Islet of Langerhans (tissue), 1 donor: Measurements from ENCODE around the gene REP15.
"Not testable (repeated sequence)": the region's sequence is repeated elsewhere in the genome, so short reads cannot be mapped to it uniquely, and the experiment has no call there.

Source experiments
- FAIRE-seq: peaks from one replicate; lab custom pipeline; 2011; peaks lifted over from hg19 to GRCh38; lab: Jason Lieb, UNC

REP15 gene

DNA sequence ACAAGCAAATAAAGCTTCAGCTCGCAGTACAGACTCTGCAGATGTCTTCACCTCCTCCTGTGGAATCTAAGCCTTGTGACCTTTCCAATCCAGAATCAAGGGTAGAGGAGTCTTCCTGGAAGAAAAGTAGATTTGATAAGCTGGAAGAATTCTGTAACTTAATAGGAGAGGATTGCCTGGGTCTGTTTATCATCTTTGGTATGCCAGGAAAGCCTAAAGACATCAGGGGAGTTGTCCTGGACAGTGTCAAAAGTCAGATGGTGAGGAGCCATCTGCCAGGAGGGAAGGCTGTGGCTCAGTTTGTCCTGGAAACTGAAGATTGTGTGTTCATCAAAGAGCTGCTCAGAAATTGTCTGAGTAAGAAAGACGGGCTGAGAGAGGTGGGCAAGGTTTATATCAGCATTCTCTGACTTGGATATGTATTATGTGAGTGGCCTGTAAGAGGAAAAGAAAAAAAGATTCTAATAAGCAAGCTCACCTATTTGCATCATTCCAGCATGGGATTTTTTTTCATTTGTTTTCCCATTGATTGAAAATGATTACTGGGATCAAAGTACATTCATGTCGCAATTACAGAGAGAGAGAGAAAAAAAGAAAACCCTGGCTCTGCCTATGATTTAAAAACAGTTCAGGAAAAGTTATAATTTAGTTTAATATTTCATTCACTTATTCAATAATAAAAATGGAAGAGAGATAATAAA is 767 bp downstream of the REP15 start:
- FAIRE-seq: no peak

DNA sequence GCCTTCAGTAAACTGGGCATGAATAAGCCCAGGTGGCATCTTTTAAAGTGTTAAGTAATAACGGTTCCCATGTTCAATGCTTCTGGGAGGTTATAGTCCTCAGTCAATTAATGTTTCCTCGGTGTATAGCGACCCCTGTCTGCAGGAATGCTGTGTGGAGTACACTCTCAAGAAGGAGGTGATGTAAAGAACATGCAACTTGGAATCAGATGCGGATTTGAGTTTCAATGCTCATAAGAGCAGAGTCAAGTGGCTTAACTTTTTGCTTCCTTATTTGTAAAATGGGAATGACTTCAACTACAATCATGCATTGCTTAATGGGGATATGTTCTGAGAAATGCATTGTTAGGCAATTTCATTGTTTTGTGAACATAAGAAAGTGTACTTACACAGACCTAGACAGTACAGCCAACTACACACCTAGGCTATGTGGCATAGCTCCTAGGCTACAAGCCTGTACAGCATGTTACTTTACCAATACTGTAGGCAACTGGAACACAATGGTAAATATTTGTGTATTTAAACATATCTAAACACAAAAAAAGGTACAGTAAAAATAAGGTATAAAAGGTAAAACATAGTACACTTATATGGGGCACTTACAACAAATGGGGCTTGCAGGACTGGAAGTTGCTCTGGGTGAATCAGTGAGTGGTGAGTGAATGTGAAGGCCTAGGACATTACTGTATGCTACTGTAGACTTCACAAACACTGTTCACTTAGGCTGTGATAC is 7.6 kb downstream of the REP15 start:
- FAIRE-seq: peak; percentile 27

DNA sequence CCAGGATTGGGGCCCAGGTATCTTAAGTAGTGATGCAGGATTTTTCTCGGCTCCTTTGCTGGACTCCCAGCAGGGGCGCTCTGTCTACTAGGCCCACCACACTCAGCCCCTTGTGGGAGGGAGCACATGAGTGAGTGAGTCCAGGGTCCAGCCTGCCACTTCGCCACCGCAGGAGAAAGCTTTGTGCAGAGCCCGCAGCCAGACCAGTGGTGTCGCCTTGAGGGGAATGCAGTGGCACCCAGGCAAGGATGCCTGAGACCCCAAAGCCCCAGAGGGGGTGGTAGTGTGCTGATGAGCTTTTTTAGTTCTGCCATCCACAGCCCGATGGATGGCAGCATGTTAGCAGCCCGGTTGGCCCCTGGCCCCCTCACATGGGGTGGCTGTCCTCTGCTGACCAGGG is 9.0 kb downstream of the REP15 start:
- no peak for FAIRE-seq

DNA sequence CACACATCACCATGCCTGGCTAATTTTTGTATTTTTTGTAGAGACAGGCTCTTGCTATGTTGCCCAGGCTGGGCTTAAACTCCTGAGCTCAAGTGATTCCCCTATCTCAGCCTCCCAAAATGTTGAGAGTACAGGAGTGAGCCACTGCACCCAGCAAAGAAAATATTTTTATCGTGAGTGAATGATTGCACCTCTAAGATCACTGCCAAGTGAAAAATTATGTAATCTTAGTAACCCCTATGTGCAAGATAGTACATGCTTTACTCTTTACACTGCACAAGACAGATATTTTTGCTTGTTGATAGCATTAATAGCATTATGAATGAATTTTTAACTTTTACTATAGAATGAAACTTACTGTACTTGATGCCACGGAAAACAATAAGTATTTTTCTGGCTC is 11.0 kb downstream of the REP15 start:
- FAIRE-seq: no peak

DNA sequence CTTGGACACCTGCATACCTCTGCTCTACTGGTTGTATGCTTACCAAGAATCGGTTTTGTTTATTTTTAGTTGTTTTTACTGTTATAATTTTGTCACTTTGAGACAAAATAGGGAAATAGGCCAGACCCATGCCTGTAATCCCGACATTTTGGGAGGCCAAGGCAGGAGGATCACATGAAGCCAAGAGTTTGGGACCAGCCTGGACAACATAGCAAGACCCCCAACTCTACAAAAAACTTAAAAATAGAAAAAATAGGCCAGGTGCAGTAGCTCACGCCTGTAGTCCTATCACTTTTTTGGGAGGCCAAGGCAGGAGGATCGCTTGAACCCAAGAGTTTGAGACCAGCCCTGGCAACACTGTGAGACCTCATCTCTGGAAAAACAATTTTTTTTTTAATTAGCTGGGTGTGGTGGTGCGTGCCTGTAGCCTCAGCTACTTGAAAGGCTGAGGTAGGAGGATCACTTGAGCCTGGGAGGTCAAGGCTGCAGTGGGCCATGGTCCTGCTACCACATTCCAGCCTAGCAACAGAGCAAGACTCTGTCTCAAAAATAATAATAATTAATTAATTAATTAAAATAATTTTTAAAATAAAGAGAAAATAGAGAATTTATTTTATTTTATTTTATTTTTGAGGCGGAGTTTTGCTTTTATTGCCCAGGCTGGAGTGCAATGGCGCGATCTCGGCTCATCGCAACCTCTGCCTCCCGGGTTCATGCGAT is 13.1 kb downstream of the REP15 start:
- no peak for FAIRE-seq

DNA sequence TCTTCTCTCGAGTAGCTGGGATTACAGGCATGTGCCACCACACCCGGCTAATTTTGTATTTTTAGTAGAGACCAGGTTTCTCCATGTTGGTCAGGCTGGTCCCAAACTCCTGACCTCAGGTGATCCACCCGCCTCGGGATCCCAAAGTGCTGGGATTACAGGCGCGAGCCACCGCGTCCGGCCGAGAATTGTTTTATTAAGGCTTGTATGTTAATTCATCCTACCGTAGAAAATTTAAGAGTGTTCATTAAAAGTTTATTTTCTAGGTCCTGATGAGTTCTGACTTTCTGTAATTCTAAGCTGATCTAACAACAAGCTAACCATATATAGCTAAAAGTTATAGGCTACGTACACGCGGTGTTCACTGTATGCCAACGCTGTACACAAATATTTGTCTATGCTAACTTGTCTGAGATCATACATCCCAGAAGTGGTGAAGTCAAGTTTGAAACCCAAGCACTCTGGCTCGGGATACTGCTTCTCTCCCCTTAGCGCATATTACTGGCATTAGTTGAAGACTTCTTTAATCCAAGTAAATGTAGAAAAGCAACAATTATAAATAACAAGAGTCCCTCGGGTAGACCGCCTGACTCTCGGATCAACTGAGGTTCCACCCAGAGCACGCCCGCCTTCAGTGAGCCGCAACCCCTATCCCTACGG is 13.8 kb downstream of the REP15 start:
- no peak for FAIRE-seq

- FAIRE-seq: no peak
Observed at GRCh38 chr12:27710592-27711316, 14.5 kb downstream of the REP15 start, which contains the start of gene MRPS35. Gene MRPS35 (plus strand): TSS chr12:27710832. CDS start chr12:27710844, 12 bp downstream.

DNA sequence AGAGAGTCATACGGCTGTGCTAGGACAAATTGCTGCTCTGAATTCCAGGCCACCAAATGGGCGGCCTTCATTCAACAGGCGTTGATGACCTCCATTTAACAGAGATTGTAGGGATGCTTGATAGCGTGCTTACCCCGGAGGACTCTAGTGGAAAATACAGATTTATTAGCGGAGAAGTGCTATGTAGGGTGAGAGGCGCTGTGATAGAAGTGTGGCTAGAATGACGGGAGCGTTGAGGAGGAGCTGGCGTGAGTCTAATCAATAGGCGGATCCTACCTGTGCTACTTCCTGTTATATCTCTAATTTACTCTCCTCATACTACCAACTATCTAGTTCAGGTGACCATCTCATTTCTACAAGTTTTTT is 15.1 kb downstream of the REP15 start:
- no peak for FAIRE-seq

DNA sequence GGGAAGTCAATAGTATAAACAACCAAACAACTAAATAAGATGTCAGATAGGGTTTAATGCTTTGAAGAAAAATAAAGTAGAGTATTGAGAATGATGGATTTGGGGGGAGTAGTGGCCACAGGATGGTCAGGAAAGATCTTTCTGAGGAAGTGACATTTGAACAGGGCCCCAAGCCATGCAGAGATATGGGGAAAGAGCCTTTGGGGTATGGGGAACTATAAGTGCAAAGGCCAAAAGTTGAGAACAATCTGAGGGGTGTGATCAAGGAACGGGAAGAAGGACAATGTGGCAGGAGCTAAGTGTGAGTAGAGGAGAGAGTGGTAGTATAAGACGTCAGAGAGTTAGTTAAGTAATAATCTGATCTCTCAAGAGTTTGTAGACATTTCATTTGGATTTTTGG is 15.7 kb downstream of the REP15 start:
- no peak for FAIRE-seq

- FAIRE-seq: no peak
Observed at GRCh38 chr12:27723212-27723611, 27.0 kb downstream of the REP15 start.

DNA sequence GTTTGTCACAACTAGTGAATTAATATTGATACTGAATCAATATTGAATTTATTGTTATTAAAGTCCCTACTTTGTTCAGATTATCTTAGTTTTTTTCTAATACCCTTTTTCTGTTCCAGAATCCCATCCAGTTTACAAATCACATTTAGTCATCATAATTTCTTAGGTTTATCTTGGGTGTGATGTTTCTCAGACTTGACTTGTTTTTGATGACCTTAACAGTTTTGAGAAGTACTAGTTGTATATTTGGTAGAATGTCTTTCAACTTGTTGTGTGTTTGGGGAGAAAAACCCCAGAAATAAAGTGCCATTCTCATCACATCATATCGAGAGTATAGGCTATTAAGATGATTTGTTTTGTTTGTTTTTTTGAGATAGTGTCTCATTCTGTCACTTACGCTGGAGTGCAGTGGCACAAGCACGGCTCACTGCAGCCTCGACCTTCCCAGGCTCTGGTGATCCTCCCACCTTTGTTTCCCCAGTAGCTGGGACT is 33.9 kb downstream of the REP15 start:
- no peak for FAIRE-seq

DNA sequence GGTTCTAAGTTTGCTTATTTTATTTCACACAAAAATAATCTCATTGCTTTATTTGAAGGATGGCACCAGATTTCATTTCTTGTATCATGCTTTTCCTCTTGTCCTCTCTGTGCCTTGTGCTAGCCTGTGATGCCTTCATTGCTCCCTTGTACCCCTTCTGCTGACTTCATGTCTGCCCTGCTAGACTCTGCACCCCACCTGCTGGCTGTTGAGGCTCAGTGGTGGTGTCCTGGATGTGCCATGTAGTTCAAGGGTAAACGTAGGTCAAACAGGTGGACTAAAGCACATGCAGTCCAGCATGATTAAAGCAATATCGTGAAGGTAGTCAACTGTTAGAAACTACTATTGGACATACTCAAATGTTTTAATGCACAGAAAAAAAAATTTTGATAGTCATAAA is 36.0 kb downstream of the REP15 start:
- FAIRE-seq: no peak

DNA sequence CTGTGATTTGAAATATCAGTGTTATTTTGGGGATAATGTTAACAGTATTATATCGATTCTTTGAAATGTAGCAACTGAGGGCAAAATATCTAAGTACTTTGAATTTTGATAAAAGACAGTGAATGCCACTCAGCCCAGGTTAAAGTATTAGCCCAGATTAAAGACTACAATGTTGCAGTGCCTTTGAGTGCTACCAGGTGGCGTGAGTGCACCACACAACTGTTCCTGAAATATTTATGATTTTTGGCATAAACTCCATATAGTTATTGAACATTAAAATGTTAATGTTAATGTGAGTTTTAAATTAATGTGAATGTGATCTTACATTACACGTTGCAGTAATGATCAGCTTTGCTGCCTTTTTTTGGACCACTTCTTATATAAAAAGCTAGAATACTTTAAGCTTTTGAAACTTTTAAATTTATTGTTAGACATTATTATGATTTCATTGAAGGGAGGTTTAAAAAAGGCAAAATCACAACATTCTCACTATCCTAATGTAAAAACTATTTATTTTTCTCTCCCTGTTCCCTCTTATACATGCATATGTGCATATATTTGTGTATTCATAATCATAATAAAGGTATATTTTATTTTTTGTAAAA is 36.9 kb downstream of the REP15 start:
- peak; percentile 96 for FAIRE-seq

DNA sequence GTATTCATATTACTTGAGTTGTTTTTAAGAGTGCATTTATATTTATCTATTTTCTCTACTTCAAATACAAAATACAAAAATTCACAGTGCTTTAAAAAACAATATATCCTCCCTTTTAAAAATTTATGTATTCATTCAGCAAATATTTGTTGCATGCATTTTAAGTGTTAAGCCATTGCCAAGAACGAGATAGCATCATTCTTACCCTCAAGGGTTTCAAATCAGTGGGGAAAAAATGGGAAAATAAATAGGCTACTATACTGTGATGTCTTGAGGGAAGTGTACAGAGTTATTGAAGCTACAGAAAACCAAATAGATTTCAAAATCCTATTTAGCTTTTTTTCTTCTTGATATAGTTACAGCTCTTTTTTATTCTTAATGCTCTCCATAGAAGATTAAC is 37.5 kb downstream of the REP15 start:
- peak; percentile 47 for FAIRE-seq

DNA sequence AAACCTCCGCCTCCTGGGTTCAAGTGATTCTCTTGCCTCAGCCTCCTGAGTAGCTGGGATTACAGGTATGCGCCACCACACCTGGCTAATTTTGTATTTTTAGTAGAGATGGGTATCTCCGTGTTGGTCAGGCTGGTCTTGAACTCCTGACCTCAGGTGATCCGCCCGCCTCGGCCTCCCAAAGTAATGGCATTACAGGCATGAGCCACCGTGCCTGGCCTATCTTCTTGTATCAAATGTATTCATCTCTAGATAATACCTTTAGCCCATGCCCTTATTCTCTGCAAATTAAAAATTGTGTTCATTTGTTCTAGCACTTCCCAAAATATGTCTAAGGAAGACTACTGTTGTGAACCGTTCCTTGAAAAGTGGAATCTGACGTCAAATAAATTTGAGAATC is 38.1 kb downstream of the REP15 start:
- not testable (repeated sequence) for FAIRE-seq

- no peak for FAIRE-seq
Observed at GRCh38 chr12:27743601-27744000, 47.4 kb downstream of the REP15 start.

- not testable (repeated sequence) for FAIRE-seq
Observed at GRCh38 chr12:27745734-27746133, 49.5 kb downstream of the REP15 start.
